Spleen (tissue), 7 donors: ENCODE data around the gene AAK1.

Source experiments
- POLR2A ChIP-seq, 3 donors: fragments of 450-650 bp; IDR thresholded peaks; one replicate each; pipeline ENCODE4 v1.5.1; 2017; ENCODE audit warnings: antibody characterized with exemption in 3 of 3, mild to moderate bottlenecking in 1 of 3
- POLR2AphosphoS5 ChIP-seq, 3 donors: sonication (generic); formaldehyde crosslinking; IDR thresholded peaks; one replicate each; pipeline ENCODE4 v1.5.1; 2017; ENCODE audit warnings: antibody characterized with exemption in 3 of 3
- TF ChIP-seq, protein P1 (sequence below), 11 experiments: fragments of 200-600 bp in 7 of 11; fragments of 450-650 bp in 4 of 11; sonication (generic) in 4 of 11; IDR thresholded peaks in 8 of 11; conservative IDR thresholded peaks in 3 of 11; 1 replicate in 7 of 11; 2 replicates in 4 of 11; pipeline versions ENCODE4 v1.4.0 to v1.8.0; 2016 to 2021; ENCODE audit warnings: antibody characterized with exemption in 11 of 11, inconsistent platforms in 4 of 11, mild to moderate bottlenecking in 1 of 11
- donor health status: DM: no; HTN: no; CAD: no; lungs with moderate emphysema.
- donor health status: DM: no; HTN: no; CAD: no.
- donor health status: DM: no; HTN: no; CAD: no.

- TF ChIP-seq, protein P1, sequence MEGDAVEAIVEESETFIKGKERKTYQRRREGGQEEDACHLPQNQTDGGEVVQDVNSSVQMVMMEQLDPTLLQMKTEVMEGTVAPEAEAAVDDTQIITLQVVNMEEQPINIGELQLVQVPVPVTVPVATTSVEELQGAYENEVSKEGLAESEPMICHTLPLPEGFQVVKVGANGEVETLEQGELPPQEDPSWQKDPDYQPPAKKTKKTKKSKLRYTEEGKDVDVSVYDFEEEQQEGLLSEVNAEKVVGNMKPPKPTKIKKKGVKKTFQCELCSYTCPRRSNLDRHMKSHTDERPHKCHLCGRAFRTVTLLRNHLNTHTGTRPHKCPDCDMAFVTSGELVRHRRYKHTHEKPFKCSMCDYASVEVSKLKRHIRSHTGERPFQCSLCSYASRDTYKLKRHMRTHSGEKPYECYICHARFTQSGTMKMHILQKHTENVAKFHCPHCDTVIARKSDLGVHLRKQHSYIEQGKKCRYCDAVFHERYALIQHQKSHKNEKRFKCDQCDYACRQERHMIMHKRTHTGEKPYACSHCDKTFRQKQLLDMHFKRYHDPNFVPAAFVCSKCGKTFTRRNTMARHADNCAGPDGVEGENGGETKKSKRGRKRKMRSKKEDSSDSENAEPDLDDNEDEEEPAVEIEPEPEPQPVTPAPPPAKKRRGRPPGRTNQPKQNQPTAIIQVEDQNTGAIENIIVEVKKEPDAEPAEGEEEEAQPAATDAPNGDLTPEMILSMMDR (IDR thresholded peaks at IDR 0.05 in 8 of 11, conservative IDR thresholded peaks at IDR 0.05 in 3 of 11), result no peak
- no peak for TF ChIP-seq POLR2AphosphoS5 (IDR thresholded peaks at IDR 0.05)
- no peak for TF ChIP-seq POLR2A (IDR thresholded peaks at IDR 0.05)
Measured at GRCh38 chr2:69469784-69470183, 173.8 kb downstream of the AAK1 start.
